GM12874 (cell line): ENCODE measurements around the gene GFRA1.

Experiments used
- CTCF ChIP-seq: IDR thresholded peaks from 2 replicates; pipeline ENCODE4 v1.5.1; 2011; ENCODE audit warnings: low read depth, mild to moderate bottlenecking, control low read depth, low read length, moderate library complexity; ENCODE audit not compliant: insufficient read depth

The GFRA1 gene

GRCh38 chr10:116071453-116072148 lies 201.4 kb downstream of the GFRA1 start:
- no peak for TF ChIP-seq CTCF

GRCh38 chr10:116070743-116071320 lies 202.2 kb downstream of the GFRA1 start:
- no peak for TF ChIP-seq CTCF

GRCh38 chr10:116069856-116070255 lies 203.2 kb downstream of the GFRA1 start:
- TF ChIP-seq CTCF = no peak

GRCh38 chr10:116067825-116068224 lies 205.2 kb downstream of the GFRA1 start:
- TF ChIP-seq CTCF = no peak

GRCh38 chr10:116063107-116063506 lies 209.9 kb downstream of the GFRA1 start:
- TF ChIP-seq CTCF = no peak

- TF ChIP-seq CTCF = no peak
Observed at GRCh38 chr10:116060864-116061263, 212.1 kb downstream of the GFRA1 start.

GRCh38 chr10:116059320-116059719 lies 213.7 kb downstream of the GFRA1 start:
- TF ChIP-seq CTCF = no peak
